ENCODE results near the gene HYPK. TPM values are rescaled to one million over a fixed set of nuclear protein-coding genes. Genes with fewer than 3 reads are reported as not detected.
A peak's percentile ranks its signal among the peaks of the same experiment; 100 is the strongest.

The HYPK gene
- 11.4 and 24.3 TPM in 2 replicates for total RNA-seq (2014; rRNA removed; shearing (Covaris generic))

- peak; percentile 80 for DNase-seq (ENCODE audit: low spot score)
Observed at GRCh38 chr15:43800286-43801141, at the start of gene HYPK. TSS of gene HYPK (plus strand) at chr15:43800599. CDS start at chr15:43800623, 24 bp downstream.

GRCh38 chr15:43751885-43752284, 48.5 kb upstream of the HYPK start:
- DNase-seq (ENCODE audit: low spot score) = no peak

GRCh38 chr15:43762824-43763223, 37.6 kb upstream of the HYPK start:
- DNase-seq (ENCODE audit: low spot score) = no peak

GRCh38 chr15:43763819-43764446, 36.5 kb upstream of the HYPK start:
- no peak for DNase-seq (ENCODE audit: low spot score)

- DNase-seq (ENCODE audit: low spot score) = peak; percentile 57
Observed at GRCh38 chr15:43769584-43770228, 30.7 kb upstream of the HYPK start.

- DNase-seq (ENCODE audit: low spot score) = no peak
Observed at GRCh38 chr15:43771816-43772215, 28.6 kb upstream of the HYPK start.

GRCh38 chr15:43772624-43773023, 27.8 kb upstream of the HYPK start:
- no peak for DNase-seq (ENCODE audit: low spot score)

GRCh38 chr15:43774062-43774461, 26.3 kb upstream of the HYPK start:
- no peak for DNase-seq (ENCODE audit: low spot score)

- DNase-seq (ENCODE audit: low spot score) = peak; percentile 70
Observed at GRCh38 chr15:43775411-43775965, 24.9 kb upstream of the HYPK start.

GRCh38 chr15:43776101-43776717, 24.2 kb upstream of the HYPK start:
- no peak for DNase-seq (ENCODE audit: low spot score)

GRCh38 chr15:43776718-43777266, 23.6 kb upstream of the HYPK start, which contains the start of gene ELL3:
TSS of gene ELL3 (minus strand) at chr15:43776966. CDS start at chr15:43776901, 65 bp downstream.
- no peak for DNase-seq (ENCODE audit: low spot score)

GRCh38 chr15:43777267-43777914, 23.0 kb upstream of the HYPK start:
- peak; percentile 71 for DNase-seq (ENCODE audit: low spot score)

GRCh38 chr15:43779016-43779415, 21.4 kb upstream of the HYPK start:
- DNase-seq (ENCODE audit: low spot score) = no peak

- DNase-seq (ENCODE audit: low spot score) = no peak
Observed at GRCh38 chr15:43789409-43789808, 11.0 kb upstream of the HYPK start.

- peak; percentile 97 for DNase-seq (ENCODE audit: low spot score)
Observed at GRCh38 chr15:43791993-43792760, 8.2 kb upstream of the HYPK start, which contains the start of gene SERF2. TSS of gene SERF2 (plus strand) at chr15:43792320. CDS start at chr15:43792377, 57 bp downstream.

GRCh38 chr15:43792761-43793476, 7.5 kb upstream of the HYPK start:
- no peak for DNase-seq (ENCODE audit: low spot score)

- DNase-seq (ENCODE audit: low spot score) = no peak
Observed at GRCh38 chr15:43793647-43794046, 6.8 kb upstream of the HYPK start.

GRCh38 chr15:43794269-43795037, 5.9 kb upstream of the HYPK start:
- peak; percentile 46 for DNase-seq (ENCODE audit: low spot score)
